SK-N-MC (cell line): ENCODE results near the gene FAU.

Experiments
- EZH2 ChIP-seq: fragments of 200-600 bp; sonication (generic); IDR thresholded peaks from one replicate; pipeline ENCODE4 v1.6.1; 2017; ENCODE audit warnings: antibody characterized with exemption
- FOXP2 ChIP-seq: optimal IDR thresholded peaks from 2 replicates; pipeline ENCODE3; 2011; ENCODE audit warnings: mild to moderate bottlenecking, moderate library complexity; ENCODE audit not compliant: insufficient read depth; ENCODE audit errors: extremely low read length, control extremely low read depth
- POLR2AphosphoS5 ChIP-seq: IDR thresholded peaks from 2 replicates; pipeline ENCODE4 v1.6.1; 2012; ENCODE audit warnings: mild to moderate bottlenecking, low read depth, low read length, borderline replicate concordance

DNA sequence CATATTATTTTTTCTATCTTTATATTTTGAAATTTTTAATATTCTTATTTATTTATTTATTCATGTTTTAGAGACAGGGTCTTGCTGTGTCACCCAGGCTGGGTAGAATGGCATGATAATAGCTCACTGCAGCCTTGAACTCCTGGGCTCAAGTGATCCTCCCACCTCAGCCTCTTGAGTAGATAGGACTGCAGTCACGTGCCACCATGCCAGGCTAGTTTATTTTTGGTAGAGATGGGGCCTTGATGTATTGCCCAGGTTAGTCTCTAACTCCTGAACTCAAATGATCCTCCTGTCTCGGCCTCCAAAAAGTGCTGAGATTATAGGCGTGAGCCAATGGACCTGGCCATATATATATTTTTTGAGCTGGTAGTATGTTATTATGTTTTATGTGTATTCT, 45.7 kb upstream of the FAU start:
- TF ChIP-seq EZH2 (no peak), POLR2AphosphoS5 (no peak), FOXP2 (no peak)
